ENCODE measurements around the gene HOXB3.

HOXB3 gene

GRCh38 chr17:48600244-48601098, 10.4 kb upstream of the HOXB3 start:
- no peak overlapping the region for H3K4me3 ChIP-seq (replicated peaks in 1 of 2; ENCODE audit: low read depth in 2 of 2, low read length in 2 of 2)
- DNase-seq (ENCODE audit: low read depth in 2 of 2) = no peak
- no peak for TF ChIP-seq CTCF (IDR thresholded peaks at IDR 0.05; ENCODE audit: low read depth, low read length)

GRCh38 chr17:48599354-48599753, 9.3 kb upstream of the HOXB3 start:
- no peak for TF ChIP-seq CTCF (IDR thresholded peaks at IDR 0.05; ENCODE audit: low read depth, low read length)

GRCh38 chr17:48598736-48599135, 8.7 kb upstream of the HOXB3 start:
- no peak overlapping the region for H3K4me3 ChIP-seq (replicated peaks in 1 of 2; ENCODE audit: low read depth in 2 of 2, low read length in 2 of 2)
- TF ChIP-seq CTCF (IDR thresholded peaks at IDR 0.05; ENCODE audit: low read depth, low read length) = no peak
- no peak for DNase-seq (ENCODE audit: low read depth in 2 of 2)

More at GRCh38 chr17:48599354-48599753, 9.3 kb upstream of the HOXB3 start:
- no peak overlapping the region for H3K4me3 ChIP-seq (replicated peaks in 1 of 2; ENCODE audit: low read depth in 2 of 2, low read length in 2 of 2)
- DNase-seq (ENCODE audit: low read depth in 2 of 2) = no peak

GRCh38 chr17:48597778-48598631, 8.0 kb upstream of the HOXB3 start:
- no peak for TF ChIP-seq CTCF (IDR thresholded peaks at IDR 0.05; ENCODE audit: low read depth, low read length)
- H3K4me3 ChIP-seq (replicated peaks in 1 of 2; ENCODE audit: low read depth in 2 of 2, low read length in 2 of 2) = peak overlapping the region; percentile 17 to 41
- no peak for DNase-seq (ENCODE audit: low read depth in 2 of 2)

- no peak for DNase-seq (ENCODE audit: low read depth in 2 of 2)
- TF ChIP-seq CTCF (IDR thresholded peaks at IDR 0.05; ENCODE audit: low read depth, low read length) = no peak
- H3K4me3 ChIP-seq (replicated peaks in 1 of 2; ENCODE audit: low read depth in 2 of 2, low read length in 2 of 2) = peak overlapping the region in 1 of 2 donors; percentile 41
Observed at GRCh38 chr17:48597528-48597777, 7.4 kb upstream of the HOXB3 start.

GRCh38 chr17:48596735-48597527, 6.9 kb upstream of the HOXB3 start:
- TF ChIP-seq CTCF (IDR thresholded peaks at IDR 0.05; ENCODE audit: low read depth, low read length) = no peak
- H3K4me3 ChIP-seq (replicated peaks in 1 of 2; ENCODE audit: low read depth in 2 of 2, low read length in 2 of 2) = no peak overlapping the region
- no peak for DNase-seq (ENCODE audit: low read depth in 2 of 2)
